Measurements from ENCODE around the gene CCDC88C.

CCDC88C gene

GRCh38 chr14:91367173-91368171 is 50.1 kb downstream of the CCDC88C start:
- DNase-seq (ENCODE audit: low spot score) = no peak
- no peak for TF ChIP-seq CTCF (IDR thresholded peaks at IDR 0.05)
- H3K27ac ChIP-seq = peak overlapping the region in 1 of 2 donors; percentile 7
- H3K4me3 ChIP-seq = no peak overlapping the region

- DNase-seq (ENCODE audit: low spot score) = no peak
- H3K4me3 ChIP-seq = no peak overlapping the region
- no peak for TF ChIP-seq CTCF (IDR thresholded peaks at IDR 0.05)
- no peak overlapping the region for H3K27ac ChIP-seq
Measured at GRCh38 chr14:91366749-91367148, 50.9 kb downstream of the CCDC88C start.

- Histone ChIP-seq H3K27ac (no peak overlapping the region), H3K4me3 (no peak overlapping the region)
- DNase-seq (ENCODE audit: low spot score) = no peak
- TF ChIP-seq CTCF (IDR thresholded peaks at IDR 0.05) = no peak
Measured at GRCh38 chr14:91365552-91365951, 52.1 kb downstream of the CCDC88C start.

GRCh38 chr14:91364524-91365270 is 52.9 kb downstream of the CCDC88C start:
- Histone ChIP-seq H3K27ac (no peak overlapping the region), H3K4me3 (no peak overlapping the region)
- no peak for TF ChIP-seq CTCF (IDR thresholded peaks at IDR 0.05)
- no peak for DNase-seq (ENCODE audit: low spot score)

- Histone ChIP-seq H3K27ac (no peak overlapping the region), H3K4me3 (no peak overlapping the region)
- DNase-seq (ENCODE audit: low spot score) = no peak
- TF ChIP-seq CTCF (IDR thresholded peaks at IDR 0.05) = no peak
Measured at GRCh38 chr14:91363776-91364523, 53.7 kb downstream of the CCDC88C start.

- no peak for DNase-seq (ENCODE audit: low spot score)
Measured at GRCh38 chr14:91361233-91361811, 56.3 kb downstream of the CCDC88C start.

More at GRCh38 chr14:91361233-91361811, 56.3 kb downstream of the CCDC88C start:
- no peak for TF ChIP-seq CTCF (IDR thresholded peaks at IDR 0.05)
- Histone ChIP-seq H3K4me3 (no peak overlapping the region), H3K27ac (no peak overlapping the region)
